Stimulated activated CD4-positive, alpha-beta T cell treated with anti-CD3 and anti-CD28 coated beads, Interleukin-4, amount 100 ng/mL, for 48 hours (primary cell): ENCODE results near the gene MGAT3.
A peak's percentile ranks its signal among the peaks of the same experiment; 100 is the strongest.
"Not testable (repeated sequence)": the region's sequence is repeated elsewhere in the genome, so short reads cannot be mapped to it uniquely, and the experiment has no call there.

ENCODE experiments used
- DNase-seq, 2 donors: peaks; one replicate each; pipeline ENCODE4 v3.0.0-alpha.2; 2020; ENCODE audit warnings: low read depth in 2 of 2

Gene MGAT3

GRCh38 chr22:39513791-39514190, 57.0 kb downstream of the MGAT3 start:
- no peak for DNase-seq

- DNase-seq = peak in 1 of 2 donors; percentile 46
These were observed 57.7 kb downstream of the MGAT3 start for GRCh38 chr22:39514373-39514973.

DNA sequence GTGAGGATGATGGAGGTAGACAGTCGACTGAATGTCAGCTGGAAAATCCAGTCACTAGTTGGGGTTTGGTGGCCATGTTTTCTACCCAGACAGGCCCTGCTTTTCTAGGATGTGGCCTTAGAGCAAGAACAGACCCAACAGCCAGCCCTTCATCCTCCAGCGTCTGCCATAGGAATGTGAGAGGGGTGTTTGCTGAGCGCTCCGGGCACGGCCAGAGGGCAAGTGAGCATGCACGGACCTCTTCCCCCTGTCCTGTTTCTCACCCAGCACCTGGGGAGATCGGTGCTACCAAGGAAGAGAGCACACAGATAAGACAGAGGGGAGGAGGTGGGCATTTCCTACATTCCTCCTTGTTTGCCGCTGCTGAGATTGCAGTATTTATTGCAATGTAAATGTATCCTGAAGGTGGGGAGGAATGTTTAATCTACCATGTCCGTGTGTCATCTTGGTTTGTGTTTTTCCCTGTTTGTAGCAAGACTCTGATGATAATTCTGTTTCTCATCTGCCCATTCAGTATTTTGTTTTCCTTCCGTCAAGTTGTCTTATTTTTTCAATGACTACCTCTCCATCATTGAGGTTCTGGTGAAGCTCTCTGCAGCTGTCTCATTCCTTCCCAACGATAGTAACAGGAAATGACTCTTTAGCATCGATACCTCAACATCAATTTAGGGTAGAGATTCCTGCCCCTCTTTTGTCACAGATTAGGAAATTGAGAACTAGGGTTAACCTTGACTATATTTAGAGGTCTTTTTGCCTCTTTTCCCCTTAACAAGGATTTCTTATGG, 58.6 kb downstream of the MGAT3 start:
- no peak for DNase-seq

DNA sequence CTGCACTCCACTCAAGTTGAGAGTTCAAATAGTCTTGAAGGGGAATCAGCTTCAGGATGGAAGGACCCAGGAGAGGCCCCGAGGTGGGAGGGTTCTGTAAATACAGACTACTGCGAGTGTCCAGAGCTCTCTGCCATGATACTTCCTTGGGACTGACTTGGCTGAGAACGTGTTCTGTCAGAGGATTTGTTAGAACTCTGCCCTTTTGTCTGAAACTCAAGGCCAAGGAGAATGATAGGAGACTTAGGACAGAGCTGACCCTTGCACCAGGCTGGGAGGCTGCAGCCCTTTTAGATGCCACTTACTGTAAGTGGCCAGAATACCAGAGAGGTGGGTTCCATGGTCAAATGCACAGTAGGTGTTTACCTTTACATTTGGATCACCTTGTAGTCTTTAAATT, 60.7 kb downstream of the MGAT3 start:
- DNase-seq = no peak

DNA sequence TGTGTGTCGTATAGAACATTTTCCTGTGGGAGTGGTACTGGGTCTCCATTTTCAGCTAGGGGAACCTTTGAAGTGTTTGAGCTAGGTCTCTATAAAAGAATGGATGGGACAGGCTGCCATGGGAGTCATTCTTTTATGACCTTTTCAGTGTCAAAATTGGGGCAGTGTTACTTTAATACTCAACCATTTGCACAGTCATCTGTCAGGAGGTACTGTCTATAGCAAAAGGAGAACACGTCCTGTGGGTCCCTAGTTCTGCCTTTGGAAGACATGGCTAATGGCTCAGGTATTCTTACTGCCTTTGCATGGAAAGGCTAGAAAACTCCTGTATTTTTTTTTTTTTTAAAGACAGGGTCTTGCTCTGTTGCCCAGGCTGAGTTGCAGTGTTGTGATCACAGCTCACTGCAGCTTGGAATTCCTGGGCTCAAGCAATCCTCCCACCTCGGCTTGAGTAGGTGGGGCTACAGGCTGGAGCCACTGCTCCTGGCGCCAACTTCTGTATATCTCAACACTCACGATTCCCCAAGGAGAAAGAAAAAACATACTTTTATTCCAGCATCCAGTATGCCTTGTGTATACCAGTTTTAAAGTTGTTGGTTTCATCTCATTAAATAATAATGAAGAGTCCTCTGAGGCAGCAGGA, 61.5 kb downstream of the MGAT3 start:
- DNase-seq = no peak

GRCh38 chr22:39518996-39519680, 62.3 kb downstream of the MGAT3 start:
- peak in 1 of 2 donors; percentile 22 for DNase-seq

- peak; percentile 90 to 93 for DNase-seq
These were observed 62.9 kb downstream of the MGAT3 start for GRCh38 chr22:39519681-39520225.

GRCh38 chr22:39520226-39521105, 63.7 kb downstream of the MGAT3 start, which contains the start of gene ATF4:
Gene ATF4 (plus strand): TSS chr22:39520562. CDS start chr22:39521446, 884 bp downstream.
- DNase-seq = peak; percentile 84 to 87

DNA sequence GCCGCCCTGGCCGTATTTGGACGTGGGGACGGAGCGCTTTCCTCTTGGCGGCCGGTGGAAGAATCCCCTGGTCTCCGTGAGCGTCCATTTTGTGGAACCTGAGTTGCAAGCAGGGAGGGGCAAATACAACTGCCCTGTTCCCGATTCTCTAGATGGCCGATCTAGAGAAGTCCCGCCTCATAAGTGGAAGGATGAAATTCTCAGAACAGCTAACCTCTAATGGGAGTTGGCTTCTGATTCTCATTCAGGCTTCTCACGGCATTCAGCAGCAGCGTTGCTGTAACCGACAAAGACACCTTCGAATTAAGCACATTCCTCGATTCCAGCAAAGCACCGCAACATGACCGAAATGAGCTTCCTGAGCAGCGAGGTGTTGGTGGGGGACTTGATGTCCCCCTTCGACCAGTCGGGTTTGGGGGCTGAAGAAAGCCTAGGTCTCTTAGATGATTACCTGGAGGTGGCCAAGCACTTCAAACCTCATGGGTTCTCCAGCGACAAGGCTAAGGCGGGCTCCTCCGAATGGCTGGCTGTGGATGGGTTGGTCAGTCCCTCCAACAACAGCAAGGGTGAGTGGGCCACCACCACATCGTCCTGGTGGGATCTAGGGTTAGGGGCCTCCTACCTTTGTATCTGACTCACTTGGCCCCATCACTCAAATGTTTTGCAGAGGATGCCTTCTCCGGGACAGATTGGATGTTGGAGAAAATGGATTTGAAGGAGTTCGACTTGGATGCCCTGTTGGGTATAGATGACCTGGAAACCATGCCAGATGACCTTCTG, 64.5 kb downstream of the MGAT3 start:
- not testable (repeated sequence) for DNase-seq

DNA sequence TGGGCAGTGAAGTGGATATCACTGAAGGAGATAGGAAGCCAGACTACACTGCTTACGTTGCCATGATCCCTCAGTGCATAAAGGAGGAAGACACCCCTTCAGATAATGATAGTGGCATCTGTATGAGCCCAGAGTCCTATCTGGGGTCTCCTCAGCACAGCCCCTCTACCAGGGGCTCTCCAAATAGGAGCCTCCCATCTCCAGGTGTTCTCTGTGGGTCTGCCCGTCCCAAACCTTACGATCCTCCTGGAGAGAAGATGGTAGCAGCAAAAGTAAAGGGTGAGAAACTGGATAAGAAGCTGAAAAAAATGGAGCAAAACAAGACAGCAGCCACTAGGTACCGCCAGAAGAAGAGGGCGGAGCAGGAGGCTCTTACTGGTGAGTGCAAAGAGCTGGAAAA, 65.3 kb downstream of the MGAT3 start:
- not testable (repeated sequence) for DNase-seq

DNA sequence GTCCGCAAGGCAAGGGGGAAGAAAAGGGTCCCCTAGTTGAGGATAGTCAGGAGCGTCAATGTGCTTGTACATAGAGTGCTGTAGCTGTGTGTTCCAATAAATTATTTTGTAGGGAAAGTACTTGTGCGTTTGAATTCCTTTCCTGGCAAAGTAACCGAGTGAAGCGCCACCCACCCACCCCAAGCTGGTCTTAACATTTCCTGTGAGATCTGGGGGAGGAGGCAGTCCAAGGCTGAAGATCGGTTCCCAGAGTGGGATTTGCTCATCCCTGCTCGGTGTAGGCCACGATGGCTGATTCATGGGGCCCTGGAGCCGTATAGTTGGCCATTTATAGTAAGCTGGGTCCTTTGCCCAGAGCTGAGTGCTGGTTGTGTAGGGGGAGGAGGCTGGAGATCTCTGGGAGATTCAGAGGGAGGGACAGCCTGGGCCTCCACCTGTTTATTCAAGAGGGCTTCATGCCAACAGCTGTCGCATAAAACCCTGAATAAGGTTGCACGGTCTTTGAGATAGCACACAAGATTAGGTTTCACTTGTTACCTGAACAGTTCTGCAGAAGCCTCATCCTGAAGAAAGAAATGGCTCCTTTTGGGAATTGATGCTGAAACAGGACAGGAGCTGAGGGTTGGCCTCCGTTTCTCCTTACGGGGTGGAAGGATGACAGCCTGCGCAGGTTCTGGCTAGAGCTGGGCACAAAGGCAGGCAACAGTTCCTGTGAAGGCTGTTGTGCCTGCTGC, 65.9 kb downstream of the MGAT3 start:
- peak in 1 of 2 donors; percentile 20 for DNase-seq

DNA sequence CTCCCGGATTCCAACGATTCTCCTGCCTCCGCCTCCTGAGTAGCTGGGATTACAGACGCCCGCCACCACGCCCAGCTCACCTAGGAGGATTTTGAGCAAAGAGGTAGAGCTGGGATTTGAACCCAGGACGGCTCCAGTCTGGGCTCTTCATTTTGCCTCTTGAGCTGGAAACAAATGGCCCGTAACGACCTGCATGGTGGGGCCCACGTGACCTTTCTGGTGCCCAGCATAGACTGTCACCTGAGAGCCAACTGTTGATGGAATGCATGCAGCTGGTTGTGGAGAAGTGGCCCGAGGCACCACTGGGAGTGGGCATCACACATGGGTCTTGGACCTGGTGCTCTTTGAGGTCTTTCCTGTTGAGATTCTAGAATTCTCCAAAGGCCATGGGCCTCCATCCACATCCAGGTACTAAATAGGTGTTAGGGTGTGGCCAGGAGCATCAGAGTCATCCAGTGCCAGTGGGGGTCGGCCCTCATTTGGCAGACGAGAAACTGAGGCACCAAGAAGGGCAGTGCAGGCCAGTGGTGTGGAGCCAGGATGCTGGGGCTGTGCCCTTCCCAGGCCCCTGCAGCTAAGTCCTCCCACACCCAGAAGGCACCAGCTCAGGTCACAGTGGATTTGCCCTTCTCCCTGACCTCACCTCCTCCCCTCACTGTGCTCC, 67.4 kb downstream of the MGAT3 start:
- DNase-seq = no peak

- no peak for DNase-seq
These were observed 68.2 kb downstream of the MGAT3 start for GRCh38 chr22:39524753-39525657.

- DNase-seq = no peak
These were observed 68.8 kb downstream of the MGAT3 start for GRCh38 chr22:39525658-39525975.

DNA sequence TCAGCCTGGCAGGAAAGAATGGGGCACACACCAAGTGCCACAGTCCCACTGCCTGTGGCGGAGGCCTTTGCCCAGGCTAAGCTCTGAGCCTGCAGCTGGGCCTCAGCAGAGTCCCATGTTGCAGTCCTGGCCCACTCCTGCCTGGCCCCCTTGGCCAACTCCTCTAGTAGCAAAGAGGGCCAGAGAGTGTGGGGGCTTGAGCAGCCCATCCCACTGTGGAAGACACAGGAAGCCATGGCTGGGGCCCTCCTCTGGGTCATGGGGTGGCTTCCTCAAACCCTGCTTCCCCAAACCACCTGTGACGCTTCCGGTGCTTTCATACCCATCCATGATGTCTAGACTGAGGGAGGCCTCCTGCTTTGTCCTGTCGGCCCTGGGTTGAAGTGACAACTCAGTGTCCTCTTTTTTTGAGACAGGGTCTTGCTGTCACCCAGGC, 69.9 kb downstream of the MGAT3 start:
- DNase-seq = no peak

- DNase-seq = no peak
These were observed 70.7 kb downstream of the MGAT3 start for GRCh38 chr22:39527481-39527961.

DNA sequence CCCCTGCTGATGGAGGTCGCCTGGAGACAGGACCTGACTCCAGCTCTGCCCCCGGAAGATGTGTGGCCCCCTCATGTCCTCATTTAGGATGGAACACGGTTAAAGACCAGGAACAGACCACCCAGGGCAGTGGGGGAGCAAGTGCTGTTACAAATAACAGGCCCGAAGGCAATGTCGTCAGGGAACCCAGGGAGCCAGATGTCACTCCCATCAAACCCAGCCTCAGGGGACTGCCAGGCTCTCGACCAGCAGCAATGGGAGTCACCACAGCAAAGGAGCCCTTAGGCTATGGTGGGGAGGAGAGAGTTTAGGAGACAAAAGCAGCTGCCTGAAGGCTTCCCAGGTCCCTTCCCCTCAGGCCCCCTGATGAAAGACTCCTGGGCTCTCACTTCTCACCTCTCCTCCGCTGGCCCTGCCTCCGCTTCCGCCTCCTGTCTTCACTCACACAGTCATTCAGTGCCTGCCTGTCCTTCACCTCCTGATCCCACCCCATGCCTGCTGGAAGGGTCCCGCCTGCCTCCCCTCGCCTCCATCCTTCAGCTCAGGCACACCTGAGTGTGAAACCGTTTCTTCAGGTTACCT, 71.4 kb downstream of the MGAT3 start:
- DNase-seq = no peak
